Measurements from ENCODE around the gene NR5A2. TPM values are rescaled to one million over a fixed set of nuclear protein-coding genes. Genes with fewer than 3 reads are reported as not detected.

The NR5A2 gene
- total RNA-seq, 1 donor from 2014 or later = not detected

- FAIRE-seq (no peak), DNase-seq (ENCODE audit: low read depth) (no peak)
- Histone ChIP-seq H3K27me3 (ENCODE audit: control insufficient read depth, insufficient read depth, low read length) (no peaks in the 10 kb centered on the region), H3K4me3 (ENCODE audit: low read depth, low read length) (no peak overlapping the region), H3K36me3 (ENCODE audit: control insufficient read depth, insufficient read depth, low read length) (no peaks in the 10 kb centered on the region)
- TF ChIP-seq, protein P1, sequence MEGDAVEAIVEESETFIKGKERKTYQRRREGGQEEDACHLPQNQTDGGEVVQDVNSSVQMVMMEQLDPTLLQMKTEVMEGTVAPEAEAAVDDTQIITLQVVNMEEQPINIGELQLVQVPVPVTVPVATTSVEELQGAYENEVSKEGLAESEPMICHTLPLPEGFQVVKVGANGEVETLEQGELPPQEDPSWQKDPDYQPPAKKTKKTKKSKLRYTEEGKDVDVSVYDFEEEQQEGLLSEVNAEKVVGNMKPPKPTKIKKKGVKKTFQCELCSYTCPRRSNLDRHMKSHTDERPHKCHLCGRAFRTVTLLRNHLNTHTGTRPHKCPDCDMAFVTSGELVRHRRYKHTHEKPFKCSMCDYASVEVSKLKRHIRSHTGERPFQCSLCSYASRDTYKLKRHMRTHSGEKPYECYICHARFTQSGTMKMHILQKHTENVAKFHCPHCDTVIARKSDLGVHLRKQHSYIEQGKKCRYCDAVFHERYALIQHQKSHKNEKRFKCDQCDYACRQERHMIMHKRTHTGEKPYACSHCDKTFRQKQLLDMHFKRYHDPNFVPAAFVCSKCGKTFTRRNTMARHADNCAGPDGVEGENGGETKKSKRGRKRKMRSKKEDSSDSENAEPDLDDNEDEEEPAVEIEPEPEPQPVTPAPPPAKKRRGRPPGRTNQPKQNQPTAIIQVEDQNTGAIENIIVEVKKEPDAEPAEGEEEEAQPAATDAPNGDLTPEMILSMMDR (IDR thresholded peaks at IDR 0.05; ENCODE audit: insufficient read depth, low read length, severe bottlenecking) = no peak
Observed at GRCh38 chr1:200107004-200107470, 79.5 kb downstream of the NR5A2 start.

- DNase-seq (ENCODE audit: low read depth) (no peak), FAIRE-seq (no peak)
- TF ChIP-seq, protein P1 (IDR thresholded peaks at IDR 0.05; ENCODE audit: insufficient read depth, low read length, severe bottlenecking) = no peak
- H3K27me3 ChIP-seq (ENCODE audit: control insufficient read depth, insufficient read depth, low read length) = no peaks in the 10 kb centered on the region
- H3K36me3 ChIP-seq (ENCODE audit: control insufficient read depth, insufficient read depth, low read length) = no peaks in the 10 kb centered on the region
- no peak overlapping the region for H3K4me3 ChIP-seq (ENCODE audit: low read depth, low read length)
Observed at GRCh38 chr1:200108659-200109058, 81.1 kb downstream of the NR5A2 start.

DNA sequence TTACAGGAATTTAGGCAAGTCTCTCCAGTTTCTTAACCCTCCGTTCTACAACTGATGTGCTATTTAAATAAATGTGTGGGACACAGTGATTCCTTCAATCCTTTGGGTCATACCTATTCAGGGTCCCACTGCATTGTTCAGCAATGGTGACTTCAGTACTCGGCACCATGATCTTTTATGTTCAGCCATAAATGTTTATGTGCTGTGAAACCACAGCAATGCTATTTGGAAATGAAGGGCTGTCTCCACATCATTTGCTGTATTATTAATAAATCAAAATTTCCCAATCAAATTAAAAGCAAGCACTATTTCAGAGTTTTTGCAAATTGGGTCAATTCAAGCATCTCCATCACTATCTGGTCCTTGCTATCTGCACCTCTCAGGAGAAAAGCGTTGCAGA is 84.8 kb downstream of the NR5A2 start:
- Histone ChIP-seq H3K27me3 (ENCODE audit: control insufficient read depth, insufficient read depth, low read length) (no peaks in the 10 kb centered on the region), H3K4me3 (ENCODE audit: low read depth, low read length) (no peak overlapping the region), H3K36me3 (ENCODE audit: control insufficient read depth, insufficient read depth, low read length) (no peaks in the 10 kb centered on the region)
- FAIRE-seq (no peak), DNase-seq (ENCODE audit: low read depth) (no peak)
- TF ChIP-seq, protein P1 (IDR thresholded peaks at IDR 0.05; ENCODE audit: insufficient read depth, low read length, severe bottlenecking) = no peak

DNA sequence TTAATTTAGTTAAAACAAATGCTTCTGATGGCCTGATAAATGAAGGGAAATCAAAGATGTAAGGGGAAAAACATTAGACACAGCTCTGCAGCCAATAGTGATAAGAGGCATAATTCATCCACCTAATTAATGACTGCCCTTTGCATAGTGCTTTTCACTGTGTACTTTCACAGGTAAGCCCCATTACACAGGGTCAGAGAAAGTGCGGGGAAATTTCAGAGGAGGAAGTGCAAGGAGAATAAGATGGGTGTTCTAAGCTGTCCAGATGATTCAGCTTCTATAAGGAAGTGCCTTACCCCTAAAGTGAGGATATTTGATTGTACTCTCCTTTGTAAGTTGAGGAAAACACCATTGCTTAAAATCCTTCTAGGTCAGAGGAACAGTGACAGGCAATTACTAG is 88.0 kb downstream of the NR5A2 start:
- no peak for DNase-seq (ENCODE audit: low read depth)
- FAIRE-seq = no peak
- Histone ChIP-seq H3K36me3 (ENCODE audit: control insufficient read depth, insufficient read depth, low read length) (no peaks in the 10 kb centered on the region), H3K27me3 (ENCODE audit: control insufficient read depth, insufficient read depth, low read length) (no peaks in the 10 kb centered on the region), H3K4me3 (ENCODE audit: low read depth, low read length) (no peak overlapping the region)
- TF ChIP-seq, protein P1 (IDR thresholded peaks at IDR 0.05; ENCODE audit: insufficient read depth, low read length, severe bottlenecking) = no peak

GRCh38 chr1:200116324-200116723 is 88.8 kb downstream of the NR5A2 start:
- FAIRE-seq (no peak), DNase-seq (ENCODE audit: low read depth) (no peak)
- Histone ChIP-seq H3K27me3 (ENCODE audit: control insufficient read depth, insufficient read depth, low read length) (no peaks in the 10 kb centered on the region), H3K36me3 (ENCODE audit: control insufficient read depth, insufficient read depth, low read length) (no peaks in the 10 kb centered on the region), H3K4me3 (ENCODE audit: low read depth, low read length) (no peak overlapping the region)
- TF ChIP-seq, protein P1 (IDR thresholded peaks at IDR 0.05; ENCODE audit: insufficient read depth, low read length, severe bottlenecking) = no peak

GRCh38 chr1:200118779-200119505 is 91.4 kb downstream of the NR5A2 start:
- TF ChIP-seq, protein P1 (IDR thresholded peaks at IDR 0.05; ENCODE audit: insufficient read depth, low read length, severe bottlenecking) = no peak
- no peak overlapping the region for H3K4me3 ChIP-seq (ENCODE audit: low read depth, low read length)
- no peaks in the 10 kb centered on the region for H3K36me3 ChIP-seq (ENCODE audit: control insufficient read depth, insufficient read depth, low read length)
- H3K27me3 ChIP-seq (ENCODE audit: control insufficient read depth, insufficient read depth, low read length) = no peaks in the 10 kb centered on the region
- DNase-seq (ENCODE audit: low read depth) = no peak
- no peak for FAIRE-seq
